AG09319 (cell line): ENCODE measurements around the gene SCNN1B.
"Not testable (repeated sequence)": the region's sequence is repeated elsewhere in the genome, so short reads cannot be mapped to it uniquely, and the experiment has no call there.

Experiments
- DNase-seq: peaks from one replicate; pipeline ENCODE4 v3.0.0-alpha.2; 2010; ENCODE audit warnings: low read depth; ENCODE audit errors: extremely low read depth
- CTCF ChIP-seq: IDR thresholded peaks from 2 replicates; pipeline ENCODE4 v1.5.1; 2011; ENCODE audit warnings: low read depth, mild to moderate bottlenecking, inconsistent platforms, low read length, moderate library complexity

Gene SCNN1B

GRCh38 chr16:23384878-23385277, 82.8 kb downstream of the SCNN1B start:
- TF ChIP-seq CTCF: no peak
- DNase-seq: no peak

- no peak for TF ChIP-seq CTCF
- DNase-seq: no peak
Observed at GRCh38 chr16:23385441-23385840, 83.3 kb downstream of the SCNN1B start.

- no peak for DNase-seq
- TF ChIP-seq CTCF: no peak
Observed at GRCh38 chr16:23387666-23388065, 85.6 kb downstream of the SCNN1B start.

- DNase-seq: no peak
- no peak for TF ChIP-seq CTCF
Observed at GRCh38 chr16:23388786-23389185, 86.7 kb downstream of the SCNN1B start.

GRCh38 chr16:23389201-23389600, 87.1 kb downstream of the SCNN1B start:
- no peak for DNase-seq
- no peak for TF ChIP-seq CTCF

GRCh38 chr16:23389936-23390335, 87.8 kb downstream of the SCNN1B start:
- DNase-seq: not testable (repeated sequence)

GRCh38 chr16:23391381-23392222, 89.5 kb downstream of the SCNN1B start:
- no peak for DNase-seq
- no peak for TF ChIP-seq CTCF

- no peak for TF ChIP-seq CTCF
- no peak for DNase-seq
Observed at GRCh38 chr16:23392223-23392600, 90.1 kb downstream of the SCNN1B start.
